GM10248 (cell line): ENCODE results near the gene COL4A4.

ENCODE experiments used
- CTCF ChIA-PET: fragments of 300-600 bp; sonication (Branson Sonifier 250); formaldehyde crosslinking; extraction: SDS; loops from one replicate; lab custom pipeline; 2021; ENCODE audit warnings: antibody characterized with exemption; lab: Yijun Ruan, JAX
- POLR2A ChIA-PET: fragments of 350-650 bp; sonication (Branson Sonifier 250); formaldehyde crosslinking; extraction: SDS; loops from one replicate; lab custom pipeline; 2020; ENCODE audit warnings: antibody characterized with exemption; lab: Yijun Ruan, JAX
- DNase-seq: peaks from one replicate; pipeline ENCODE4 v3.0.0; 2012; ENCODE audit errors: extremely low spot score
- TF ChIP-seq, protein P1 (sequence below): IDR thresholded peaks from 2 replicates; pipeline ENCODE4 v1.5.1; 2012; ENCODE audit warnings: mild to moderate bottlenecking, low read depth; ENCODE audit errors: extremely low read depth, missing control alignments, control extremely low read depth

The COL4A4 gene

DNA sequence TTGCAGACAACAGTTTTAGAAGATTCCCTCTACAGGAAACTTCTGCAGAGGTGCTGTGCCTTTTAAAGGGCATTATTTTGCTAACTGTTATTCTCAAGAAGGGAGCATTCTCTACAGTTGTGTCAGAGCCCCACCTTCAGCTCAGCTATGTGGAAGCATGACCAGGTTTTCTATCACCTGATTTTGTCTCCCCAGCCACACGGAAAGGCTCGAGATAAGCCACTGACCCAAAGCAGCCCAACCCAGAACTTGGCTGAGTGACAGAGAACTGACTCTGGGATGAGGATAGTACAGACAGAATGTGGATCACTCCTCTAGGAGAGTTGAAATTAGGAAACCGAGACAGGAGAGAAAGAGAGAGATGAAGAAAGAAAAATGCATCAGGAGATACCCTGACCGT, 10.7 kb downstream of the COL4A4 start:
- CTCF ChIA-PET, result interaction anchor here (1.2 kb wide), 1 partner anchor 9 kb away, joined by 4 read pairs; no protein-coding TSS in a partner anchor
- DNase-seq, result no peak
- TF ChIP-seq, protein P1, sequence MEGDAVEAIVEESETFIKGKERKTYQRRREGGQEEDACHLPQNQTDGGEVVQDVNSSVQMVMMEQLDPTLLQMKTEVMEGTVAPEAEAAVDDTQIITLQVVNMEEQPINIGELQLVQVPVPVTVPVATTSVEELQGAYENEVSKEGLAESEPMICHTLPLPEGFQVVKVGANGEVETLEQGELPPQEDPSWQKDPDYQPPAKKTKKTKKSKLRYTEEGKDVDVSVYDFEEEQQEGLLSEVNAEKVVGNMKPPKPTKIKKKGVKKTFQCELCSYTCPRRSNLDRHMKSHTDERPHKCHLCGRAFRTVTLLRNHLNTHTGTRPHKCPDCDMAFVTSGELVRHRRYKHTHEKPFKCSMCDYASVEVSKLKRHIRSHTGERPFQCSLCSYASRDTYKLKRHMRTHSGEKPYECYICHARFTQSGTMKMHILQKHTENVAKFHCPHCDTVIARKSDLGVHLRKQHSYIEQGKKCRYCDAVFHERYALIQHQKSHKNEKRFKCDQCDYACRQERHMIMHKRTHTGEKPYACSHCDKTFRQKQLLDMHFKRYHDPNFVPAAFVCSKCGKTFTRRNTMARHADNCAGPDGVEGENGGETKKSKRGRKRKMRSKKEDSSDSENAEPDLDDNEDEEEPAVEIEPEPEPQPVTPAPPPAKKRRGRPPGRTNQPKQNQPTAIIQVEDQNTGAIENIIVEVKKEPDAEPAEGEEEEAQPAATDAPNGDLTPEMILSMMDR, result no peak
- POLR2A ChIA-PET, result no interaction called here

DNA sequence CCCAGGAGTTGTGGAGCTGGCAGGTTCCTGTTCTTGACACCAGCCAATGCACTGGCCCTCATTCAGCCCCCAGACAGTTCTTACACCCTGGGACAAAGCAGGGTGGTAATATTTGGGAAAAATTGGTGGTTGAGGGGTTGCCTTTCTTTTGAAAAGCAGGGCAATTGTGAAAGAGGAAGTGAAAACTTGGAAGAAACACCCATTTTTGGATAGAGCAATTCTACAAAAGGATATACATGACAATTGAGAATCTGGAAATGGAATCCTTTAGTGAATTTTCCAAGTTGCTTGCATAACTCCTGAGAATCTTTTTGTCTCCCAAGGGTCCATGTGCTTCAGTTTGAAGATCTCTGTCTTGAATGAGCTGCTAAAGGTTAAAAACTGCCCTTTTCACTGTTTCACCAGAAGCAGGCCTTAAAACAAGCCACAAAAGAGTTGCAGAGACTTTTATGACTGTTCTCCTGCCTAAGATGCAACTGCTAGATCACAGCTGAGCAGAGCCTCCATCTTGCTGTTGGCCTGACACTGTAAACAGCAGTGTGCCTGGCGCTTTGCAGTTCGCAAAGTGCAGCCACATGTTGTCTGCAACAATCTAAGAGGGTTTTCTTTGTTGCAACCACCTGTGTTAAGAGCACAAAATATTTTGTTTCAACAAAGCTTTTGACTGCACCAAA, 11.8 kb downstream of the COL4A4 start:
- no peak for DNase-seq
- TF ChIP-seq, protein P1, result no peak
- CTCF ChIA-PET, result interaction anchor here (1.2 to 1.8 kb wide), 3 partner anchors 8 to 86 kb away, joined by 4 read pairs; no protein-coding TSS in a partner anchor
- POLR2A ChIA-PET, result no interaction called here

DNA sequence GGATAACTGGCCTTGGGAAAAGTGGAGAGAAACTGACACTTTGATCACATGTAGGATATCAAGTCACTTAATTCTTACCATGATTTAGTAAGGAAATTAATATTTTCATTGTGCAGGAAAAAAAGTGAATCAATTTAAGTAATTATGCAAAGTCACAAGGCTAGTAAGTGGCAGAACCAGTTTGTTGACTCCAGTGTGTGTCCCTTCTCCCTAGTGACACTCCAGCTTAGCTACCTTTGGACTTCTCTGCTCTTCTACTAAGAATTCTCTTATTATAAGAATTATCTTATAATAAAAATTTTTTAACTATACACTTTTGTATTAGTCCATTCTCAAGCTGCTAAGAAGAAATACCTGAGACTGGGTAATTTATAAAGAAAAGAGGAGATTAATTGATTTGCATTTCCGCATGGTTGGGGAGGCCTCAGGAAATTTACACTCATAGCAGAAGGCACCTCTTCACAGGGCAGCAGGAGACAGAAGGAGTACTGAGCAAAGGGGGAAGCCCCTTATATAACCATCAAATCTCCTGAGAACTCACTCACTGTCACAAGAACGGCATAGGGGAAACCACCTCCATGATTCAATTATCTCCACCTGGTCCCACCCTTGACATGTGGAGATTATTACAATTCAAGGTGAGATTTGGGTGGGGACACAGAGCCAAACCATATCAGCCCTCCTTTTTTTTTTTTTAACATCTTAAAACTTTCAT, 13.6 kb downstream of the COL4A4 start:
- TF ChIP-seq, protein P1, result no peak
- ChIA-PET CTCF (interaction anchor here (1.8 kb wide), 1 partner anchor 80 kb away, joined by 4 read pairs; no protein-coding TSS in a partner anchor), POLR2A (no interaction called here)
- no peak for DNase-seq

DNA sequence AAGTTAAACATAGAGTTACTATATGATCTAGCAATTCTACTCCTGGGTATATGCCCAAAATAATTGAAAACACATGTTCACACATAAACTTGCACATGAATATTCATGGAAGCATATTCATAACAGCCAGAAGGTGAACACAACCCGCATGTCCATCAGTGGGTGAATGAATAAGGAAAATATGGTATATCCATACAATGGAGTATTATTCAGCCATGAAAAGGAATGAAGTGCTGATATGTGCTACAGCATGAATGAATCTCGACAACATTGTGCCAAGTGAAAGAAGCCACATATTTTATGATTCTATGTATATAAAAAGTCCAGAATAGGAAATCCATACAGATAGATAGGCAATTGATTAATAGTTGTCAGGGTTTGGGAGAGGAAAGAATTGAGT, 15.9 kb downstream of the COL4A4 start:
- ChIA-PET POLR2A (no interaction called here), CTCF (no interaction called here)
- TF ChIP-seq, protein P1, result no peak
- no peak for DNase-seq

DNA sequence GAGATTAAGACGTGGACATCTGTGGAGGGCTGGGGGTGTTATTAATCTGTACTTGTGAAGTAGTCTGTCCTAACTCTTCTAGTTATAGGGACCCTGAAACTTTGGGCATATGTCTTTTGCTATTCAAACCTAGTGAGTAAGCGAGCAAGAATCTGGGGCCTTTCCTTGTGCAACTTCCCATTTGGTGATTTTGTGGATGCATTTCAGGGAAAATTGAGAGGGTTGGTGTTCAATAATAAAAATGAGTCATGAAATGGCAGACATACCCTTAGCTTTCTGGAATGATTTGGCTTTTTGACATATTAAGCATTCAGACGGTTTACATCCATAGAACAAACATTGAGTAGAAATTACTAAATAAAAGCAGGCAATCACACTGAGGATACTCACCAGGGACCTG, 17.0 kb downstream of the COL4A4 start:
- ChIA-PET POLR2A (no interaction called here), CTCF (no interaction called here)
- no peak for DNase-seq
- TF ChIP-seq, protein P1, result no peak

DNA sequence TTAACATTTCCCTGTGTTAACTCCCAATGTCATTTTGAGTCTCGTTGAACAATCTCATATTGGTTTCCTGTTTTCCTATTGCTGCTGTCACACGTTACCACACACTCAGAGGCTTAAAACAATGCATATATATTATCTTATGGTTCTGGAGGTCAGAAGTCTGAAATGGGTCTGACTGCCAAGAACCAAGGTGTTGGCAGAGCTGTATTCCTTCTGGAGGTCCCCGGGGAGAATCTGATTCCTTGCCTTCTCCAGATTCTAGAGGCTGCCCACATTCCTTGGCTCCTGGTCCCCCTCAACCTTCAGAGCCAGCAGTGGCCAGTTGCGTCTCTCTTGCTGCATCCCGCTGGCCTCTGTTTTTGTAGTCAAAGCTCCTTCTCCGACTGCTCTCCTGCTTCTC, 17.5 kb downstream of the COL4A4 start:
- DNase-seq, result no peak
- ChIA-PET POLR2A (no interaction called here), CTCF (no interaction called here)
- TF ChIP-seq, protein P1, result no peak
